Panc1 (cell line): Measurements from ENCODE around the gene HDAC11. TPM values are rescaled to one million over a fixed set of nuclear protein-coding genes. Genes with fewer than 3 reads are reported as not detected.

Experiments
- ATAC-seq: fragments of 200-7000 bp; cut with Tn5 transposase; 2 replicates; pipeline ENCODE4 v1.9.1; 2020; ENCODE audit warnings: mild to moderate bottlenecking, moderate library complexity
- BruUV-seq: library from RNA; stranded (reverse); fragments of 400-500 nt; replicated peaks from 2 replicates; lab custom pipeline; 2021; lab: Mats Ljungman, UMichigan
- CTCF ChIA-PET: fragments of 300-600 bp; sonication (Branson Sonifier 250); formaldehyde crosslinking; loops from one replicate; lab custom pipeline; 2022; ENCODE audit warnings: antibody characterized with exemption; lab: Charles Lee
- POLR2A ChIA-PET: fragments of 300-600 bp; sonication (Branson Sonifier 250); formaldehyde crosslinking; loops from one replicate; lab custom pipeline; 2022; ENCODE audit warnings: antibody characterized with exemption; lab: Charles Lee
- DNase-seq: peaks from one replicate; pipeline ENCODE4 v3.0.0-alpha.2; 2010; ENCODE audit warnings: low read depth, low spot score
- H3K27ac ChIP-seq: 2 replicates; pipeline ENCODE4 v1.5.1; 2011; ENCODE audit warnings: mild to moderate bottlenecking, low read length, inconsistent platforms
- H3K27me3 ChIP-seq: fragments of 200-500 bp; sonication (Bioruptor generic); 2 replicates; pipeline ENCODE4 v1.6.0; 2014; ENCODE audit warnings: low read length, inconsistent platforms; ENCODE audit not compliant: control insufficient read depth, insufficient read depth
- H3K36me3 ChIP-seq: fragments of 200-500 bp; sonication (Bioruptor generic); 2 replicates; pipeline ENCODE4 v1.5.1; 2014; ENCODE audit warnings: inconsistent platforms, mild to moderate bottlenecking, low read length, moderate library complexity; ENCODE audit not compliant: control insufficient read depth, insufficient read depth
- H3K4me1 ChIP-seq: 2 replicates; pipeline ENCODE4 v1.5.1; 2011; ENCODE audit warnings: inconsistent platforms, mild to moderate bottlenecking, low read length, moderate library complexity; ENCODE audit not compliant: control insufficient read depth, insufficient read depth
- H3K4me3 ChIP-seq, 2 experiments: 2 replicates each; pipeline ENCODE4 v1.5.1; 2011 to 2012; ENCODE audit warnings: low read depth in 2 of 2, low read length in 2 of 2, mild to moderate bottlenecking in 2 of 2, inconsistent platforms in 1 of 2, moderate library complexity in 1 of 2
- H3K9me3 ChIP-seq: fragments of 200-500 bp; sonication (Bioruptor generic); 2 replicates; pipeline ENCODE4 v1.5.1; 2014; ENCODE audit warnings: low read depth, mild to moderate bottlenecking, inconsistent platforms, low read length, moderate library complexity; ENCODE audit not compliant: control insufficient read depth, insufficient read depth
- CTCF ChIP-seq: fragments of 450-650 bp; IDR thresholded peaks from 2 replicates; pipeline ENCODE4 v1.5.1; 2017; ENCODE audit warnings: mild to moderate bottlenecking
- POLR2AphosphoS5 ChIP-seq: IDR thresholded peaks from 2 replicates; pipeline ENCODE4 v1.6.1; 2012; ENCODE audit warnings: mild to moderate bottlenecking, low read depth, low read length, moderate library complexity
- REST ChIP-seq, 2 experiments: IDR thresholded peaks; 2 replicates each; pipeline ENCODE4 v1.6.1; 2011 to 2012; ENCODE audit warnings: low read depth in 2 of 2, control low read depth in 1 of 2, low read length in 1 of 2, mild to moderate bottlenecking in 1 of 2, moderate library complexity in 1 of 2; ENCODE audit not compliant: insufficient read depth in 1 of 2
- SIN3A ChIP-seq: IDR thresholded peaks from 2 replicates; pipeline ENCODE4 v1.6.1; 2012; ENCODE audit warnings: low read depth, mild to moderate bottlenecking, low read length, moderate library complexity, borderline replicate concordance; ENCODE audit not compliant: insufficient read depth
- TCF7L2 ChIP-seq: IDR thresholded peaks from 2 replicates; pipeline ENCODE4 v1.6.1; 2011; ENCODE audit warnings: mild to moderate bottlenecking, low read depth, low read length, inconsistent platforms
- in situ Hi-C: cut with HindIII; loops from 2 replicates; pipeline ENCODE4 v1.10.0; 2016; ENCODE audit warnings: low sequenced_read_pairs, low pct_unique_long_range_greater_than_20kb
- intact Hi-C: fragments of 100-400 bp; cut with micrococcal nuclease; formaldehyde crosslinking; loops from one replicate; pipeline ENCODE4 v1.10.0; 2022; ENCODE audit not compliant: unreplicated experiment
- total RNA-seq: library from RNA; stranded (reverse); gene quantifications from one replicate; pipeline ENCODE4 v1.2.1, GENCODE V29; 2021; ENCODE audit not compliant: unreplicated experiment

HDAC11 gene
- total RNA-seq, 1 experiment from 2014 or later: 10.6 TPM

- in situ Hi-C loops: no loop called here
- Histone ChIP-seq H3K4me1 (no peaks in the 10 kb centered on the region), H3K9me3 (no peaks in the 10 kb centered on the region), H3K4me3 (no peak overlapping the region), H3K27ac (no peak overlapping the region), H3K36me3 (no peaks in the 10 kb centered on the region), H3K27me3 (no peaks in the 10 kb centered on the region)
- POLR2A ChIA-PET: no interaction called here
- CTCF ChIA-PET: no interaction called here
- no peak for ATAC-seq
- BruUV-seq: no TSS peak
- intact Hi-C loops: no loop called here
- DNase-seq: no peak
- TF ChIP-seq POLR2AphosphoS5: no peak
- no peak for TF ChIP-seq SIN3A
- no peak for TF ChIP-seq TCF7L2
These were observed 64.3 kb downstream of the HDAC11 start for GRCh38 chr3:13544293-13544831.

- CTCF ChIA-PET: no interaction called here
- no peaks in the 10 kb centered on the region for H3K9me3 ChIP-seq
- in situ Hi-C loops (no loop called here), intact Hi-C loops (no loop called here)
- no peak overlapping the region for H3K27ac ChIP-seq
- DNase-seq (no peak), ATAC-seq (no peak)
- H3K27me3 ChIP-seq: no peaks in the 10 kb centered on the region
- H3K36me3 ChIP-seq: no peaks in the 10 kb centered on the region
- no peaks in the 10 kb centered on the region for H3K4me1 ChIP-seq
- no peak for TF ChIP-seq REST (IDR thresholded peaks at IDR 0.05; ENCODE audit: insufficient read depth in 1 of 2, low read depth in 2 of 2, low read length in 1 of 2)
- no peak for TF ChIP-seq POLR2AphosphoS5
- no peak for TF ChIP-seq TCF7L2
- no peak for TF ChIP-seq CTCF
- TF ChIP-seq SIN3A: no peak
- POLR2A ChIA-PET: no interaction called here
- no peak overlapping the region for H3K4me3 ChIP-seq
- no TSS peak for BruUV-seq
These were observed 65.0 kb downstream of the HDAC11 start for GRCh38 chr3:13544951-13545651.
